SK-MEL-5 (cell line): ENCODE measurements around the gene FMOD. TPM values are rescaled to one million over a fixed set of nuclear protein-coding genes. Genes with fewer than 3 reads are reported as not detected.
A peak's percentile ranks its signal among the peaks of the same experiment; 100 is the strongest.

ENCODE experiments used
- DNase-seq: peaks from one replicate; pipeline ENCODE4 v3.0.0-alpha.2; 2016; ENCODE audit warnings: low read depth, low spot score
- in situ Hi-C: cut with HindIII; loops from 2 replicates; pipeline ENCODE4 v1.10.0; 2016; ENCODE audit warnings: low sequenced_read_pairs, high pct_unique_total_duplicates, low pct_unique_long_range_greater_than_20kb
- total RNA-seq: library from RNA; depleted of rRNA; stranded (reverse); fragments of >200 nt; shearing (Covaris generic); gene quantifications from 2 replicates; pipeline ENCODE4 v1.2.3, GENCODE V29; 2014

Gene FMOD
- total RNA-seq, 1 experiment from 2014 or later: 0.16 TPM

- peak; percentile 75 for DNase-seq
Measured at GRCh38 chr1:203338335-203339036, 12.4 kb downstream of the FMOD start.

DNA sequence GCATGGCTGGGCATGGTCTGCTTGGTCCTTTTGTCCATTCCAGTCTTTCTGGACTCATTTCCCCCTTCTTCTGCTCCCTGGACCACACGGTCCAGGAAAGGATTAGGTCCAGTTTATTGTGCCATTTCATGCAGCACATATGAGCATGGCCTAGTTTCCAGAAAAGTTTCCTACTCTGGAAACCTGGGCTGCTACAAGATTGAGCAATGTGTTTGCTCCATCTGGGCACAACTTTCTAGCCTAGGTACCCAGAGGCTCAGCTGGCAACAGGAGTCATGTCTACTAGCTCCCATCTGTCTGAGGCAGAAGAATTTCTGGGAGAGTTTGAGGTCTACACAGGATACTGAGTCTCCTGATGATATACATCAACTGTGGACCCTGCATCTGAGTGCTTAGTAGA lies 14.8 kb downstream of the FMOD start:
- DNase-seq: no peak
- in situ Hi-C loops: no loop called here

More at GRCh38 chr1:203338335-203339036, 12.4 kb downstream of the FMOD start:
- in situ Hi-C loops: no loop called here

GRCh38 chr1:203335503-203335902 lies 15.4 kb downstream of the FMOD start:
- no peak for DNase-seq
- in situ Hi-C loops: no loop called here

- in situ Hi-C loops: no loop called here
- no peak for DNase-seq
Measured at GRCh38 chr1:203331224-203331623, 19.7 kb downstream of the FMOD start.

- in situ Hi-C loops: no loop called here
- DNase-seq: no peak
Measured at GRCh38 chr1:203328714-203329122, 22.2 kb downstream of the FMOD start.

DNA sequence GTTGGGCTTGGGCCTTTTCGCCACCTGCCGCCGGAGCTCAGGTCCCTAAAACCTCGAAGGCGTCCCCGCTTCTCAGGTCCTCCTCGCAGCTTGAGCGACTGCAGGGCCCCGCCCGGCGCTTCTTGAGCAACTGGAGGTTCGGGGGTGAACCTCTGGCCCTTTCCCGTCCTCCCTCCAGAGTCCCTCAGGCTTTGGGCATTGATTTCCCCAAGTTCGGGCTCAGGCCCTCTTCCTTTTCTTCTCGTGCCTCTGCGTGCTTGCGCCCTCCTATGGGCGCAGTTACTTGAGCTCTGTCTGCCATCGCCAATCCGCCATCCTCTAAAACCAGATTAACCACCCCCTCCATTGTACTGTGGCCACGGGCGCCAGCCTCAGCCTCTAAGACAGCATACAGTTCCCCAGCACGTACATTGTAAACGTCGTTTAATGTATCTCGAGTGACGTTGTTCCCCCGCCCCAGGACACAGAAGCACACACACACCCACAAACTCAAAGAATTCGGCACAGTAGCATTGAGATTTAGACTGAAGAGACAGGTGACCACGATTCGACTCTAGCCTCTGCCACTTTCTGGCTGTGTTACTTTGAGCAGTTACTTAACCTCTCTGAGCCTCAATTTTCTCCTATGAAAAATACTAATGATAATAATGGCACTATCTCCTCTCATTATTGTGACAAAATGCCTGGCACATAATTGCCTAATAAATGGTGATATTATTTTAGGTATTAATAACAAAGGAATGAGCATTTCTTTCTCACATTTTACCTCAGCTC lies 23.1 kb downstream of the FMOD start:
- DNase-seq: peak; percentile 80
- in situ Hi-C loops: no loop called here

DNA sequence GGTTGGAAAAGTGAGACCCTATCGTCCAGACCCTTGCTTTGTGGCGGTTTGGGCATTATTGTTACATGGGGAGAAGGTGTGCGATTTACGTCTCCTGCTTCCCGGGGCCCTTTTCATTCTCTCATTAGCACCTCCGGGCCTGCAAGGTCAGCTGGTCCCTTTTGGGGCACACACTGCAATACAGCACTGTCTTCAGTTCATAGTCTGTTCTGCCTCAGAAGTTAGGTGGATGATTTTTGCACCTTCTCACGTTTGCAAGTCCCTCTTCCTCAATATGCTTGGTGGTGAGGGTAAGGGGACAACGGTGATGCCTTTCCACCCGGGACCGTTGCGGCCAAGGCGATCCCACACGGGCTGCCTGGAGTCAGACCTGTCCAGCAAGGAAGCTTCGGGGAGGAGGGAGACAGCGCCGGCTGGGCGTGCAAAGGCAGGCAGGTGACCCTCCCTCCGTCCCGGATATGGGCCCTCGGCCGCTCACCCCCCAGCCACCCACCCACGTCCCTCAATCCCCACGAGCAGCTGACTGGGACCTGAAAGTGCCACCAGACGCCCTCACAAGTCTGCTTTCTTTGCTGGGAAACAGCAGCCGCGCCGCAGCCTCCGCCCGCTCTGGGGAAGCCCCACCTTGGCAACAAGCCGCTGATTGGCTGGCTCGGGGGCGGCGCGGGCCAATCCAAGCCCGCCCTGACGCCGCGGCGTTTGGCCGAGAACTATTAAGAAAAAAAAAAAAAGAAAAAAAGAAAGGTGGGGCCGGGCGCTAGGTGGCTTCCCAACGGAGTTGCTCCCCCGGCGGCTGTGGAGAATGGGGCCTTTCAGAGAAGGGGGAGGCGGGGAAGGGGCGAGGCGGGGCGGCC lies 23.9 kb downstream of the FMOD start:
- DNase-seq: peak; percentile 90
- in situ Hi-C loops: no loop called here

- DNase-seq: no peak
- in situ Hi-C loops: no loop called here
Measured at GRCh38 chr1:203325418-203326091, 25.4 kb downstream of the FMOD start.

- in situ Hi-C loops: no loop called here
- DNase-seq: no peak
Measured at GRCh38 chr1:203325026-203325417, 25.9 kb downstream of the FMOD start.

- in situ Hi-C loops: no loop called here
- no peak for DNase-seq
Measured at GRCh38 chr1:203324105-203325025, 26.6 kb downstream of the FMOD start.

- in situ Hi-C loops: no loop called here
- DNase-seq: no peak
Measured at GRCh38 chr1:203323587-203323986, 27.3 kb downstream of the FMOD start.

DNA sequence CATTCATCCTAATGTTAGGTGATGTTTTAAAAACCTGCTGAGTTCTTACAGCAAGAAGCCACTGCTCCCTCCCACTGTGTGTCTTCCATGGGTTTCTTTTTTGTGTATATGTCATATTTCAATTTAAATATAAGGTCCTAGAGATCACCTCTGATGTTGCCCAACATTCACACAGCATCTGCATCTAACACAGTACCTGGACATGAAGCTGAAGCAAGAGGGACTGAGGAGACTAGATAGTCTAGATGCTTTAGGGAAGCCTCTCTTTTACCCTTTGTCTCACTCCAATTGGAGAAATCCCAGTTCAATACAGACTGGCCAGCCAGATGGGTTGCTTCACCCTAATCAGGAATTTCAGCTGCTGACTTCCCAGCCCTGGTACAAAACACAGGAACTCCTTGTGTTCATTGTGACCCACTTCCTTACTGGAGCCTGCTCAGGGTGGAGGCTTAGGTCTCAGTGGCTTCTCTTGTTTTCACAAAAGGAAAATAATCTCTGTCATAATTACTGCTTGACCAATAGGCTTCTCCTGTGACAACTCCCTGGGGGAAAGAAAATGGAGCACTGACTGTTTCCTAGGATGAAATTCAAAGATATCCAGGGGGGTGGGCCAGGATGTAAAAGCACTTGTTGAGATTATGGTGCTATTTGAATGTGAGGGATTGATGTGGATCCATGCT lies 28.3 kb downstream of the FMOD start:
- DNase-seq: peak; percentile 89
- in situ Hi-C loops: no loop called here

- no peak for DNase-seq
- in situ Hi-C loops: no loop called here
Measured at GRCh38 chr1:203321273-203322052, 29.5 kb downstream of the FMOD start.

DNA sequence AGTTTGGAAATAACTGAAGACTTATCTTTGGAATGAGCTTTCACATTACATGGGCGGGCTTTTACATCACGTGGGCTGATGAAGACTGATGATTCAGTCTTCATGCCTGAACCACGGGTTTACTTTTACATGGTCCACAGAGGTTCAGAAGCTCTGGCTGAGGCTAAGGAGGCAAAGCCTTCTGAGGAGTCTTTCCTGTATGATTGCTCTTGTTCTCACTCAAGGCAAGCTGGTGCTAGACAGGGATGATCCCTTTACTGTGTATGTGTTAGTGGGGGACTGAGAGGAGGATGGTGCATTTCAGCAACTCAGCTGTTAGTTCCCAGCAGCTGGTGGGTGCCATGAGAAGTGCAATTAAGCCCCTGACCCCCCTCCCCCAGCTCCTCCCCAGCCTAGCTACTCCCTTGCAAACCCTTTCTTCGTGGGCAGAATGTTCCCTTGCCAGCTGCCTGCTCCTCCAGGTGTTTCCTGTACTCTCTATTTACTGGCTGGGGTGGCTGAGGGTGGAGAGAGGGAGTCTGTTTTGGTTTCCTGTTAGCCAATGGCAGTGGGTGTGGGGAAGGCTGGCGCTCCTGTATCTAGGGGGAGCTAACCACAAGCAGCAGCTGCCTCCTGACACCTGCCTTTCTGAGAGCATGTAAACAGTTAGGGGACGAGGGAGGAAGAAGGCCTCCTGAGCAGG lies 30.2 kb downstream of the FMOD start:
- DNase-seq: no peak
- in situ Hi-C loops: no loop called here

DNA sequence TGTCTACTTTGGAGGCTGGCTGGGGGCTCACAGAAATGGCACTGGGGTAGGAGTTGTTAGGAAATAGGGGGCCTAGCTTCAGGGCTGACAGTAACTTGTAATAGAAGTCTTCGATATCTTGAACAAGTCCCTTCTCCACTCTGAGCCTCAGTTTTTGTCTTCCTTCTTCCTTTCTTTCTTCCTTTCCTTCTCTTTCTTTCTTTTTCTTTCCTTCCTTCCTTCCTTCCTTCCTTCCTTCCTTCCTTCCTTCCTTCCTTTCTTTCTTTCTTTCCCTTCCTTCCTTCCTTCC lies 32.7 kb downstream of the FMOD start:
- DNase-seq: no peak
- in situ Hi-C loops: no loop called here
